Measurements from ENCODE around the gene NFKBIA. TPM values are rescaled to one million over a fixed set of nuclear protein-coding genes. Genes with fewer than 3 reads are reported as not detected.

Gene NFKBIA
- total and polyA plus RNA-seq, 10 donors, result 107 to 482 (median 305) TPM

GRCh38 chr14:35395283-35395682 is 9.3 kb downstream of the NFKBIA start:
- no peaks in the 10 kb centered on the region for H3K9me3 ChIP-seq
- H3K27ac ChIP-seq, result no peak overlapping the region
- peaks cover 0 to 29% (median 6%) of the 10 kb centered on the region in 6 donors for H3K36me3 ChIP-seq
- intact Hi-C loops (cut with DNase I; ENCODE audit: low total_unique reads), result no loop called here
- peaks cover 18 to 54% (median 32%) of the 10 kb centered on the region in 6 donors for H3K4me1 ChIP-seq
- no peak overlapping the region for H3K4me3 ChIP-seq
- no peaks in the 10 kb centered on the region for H3K27me3 ChIP-seq (replicated peaks in 1 of 7)
- WGBS, 5 donors, result 54 to 79% (median 75%) methylated on average over 12 to 13 of the region's 13 CpGs
- peak; percentile 64 for DNase-seq
- no peak for TF ChIP-seq CTCF (IDR thresholded peaks at IDR 0.05 in 8 of 11, conservative IDR thresholded peaks at IDR 0.05 in 3 of 11)
- no peak for TF ChIP-seq POLR2A (IDR thresholded peaks at IDR 0.05)
- TF ChIP-seq POLR2AphosphoS5 (IDR thresholded peaks at IDR 0.05), result no peak

- H3K4me3 ChIP-seq, result no peak overlapping the region
- no peaks in the 10 kb centered on the region for H3K9me3 ChIP-seq
- no peak overlapping the region for H3K27ac ChIP-seq
- WGBS, 5 donors, result 82 to 93% (median 93%) methylated on average over 11 of the region's 11 CpGs
- no peaks in the 10 kb centered on the region for H3K27me3 ChIP-seq (replicated peaks in 1 of 7)
- DNase-seq, result no peak
- intact Hi-C loops (cut with DNase I; ENCODE audit: low total_unique reads), result no loop called here
- peaks cover 0 to 21% (median 1%) of the 10 kb centered on the region in 6 donors for H3K36me3 ChIP-seq
- no peak for TF ChIP-seq CTCF (IDR thresholded peaks at IDR 0.05 in 8 of 11, conservative IDR thresholded peaks at IDR 0.05 in 3 of 11)
- no peak for TF ChIP-seq POLR2A (IDR thresholded peaks at IDR 0.05)
- TF ChIP-seq POLR2AphosphoS5 (IDR thresholded peaks at IDR 0.05), result no peak
- H3K4me1 ChIP-seq, result peaks cover 10 to 45% (median 24%) of the 10 kb centered on the region in 6 donors
Observed at GRCh38 chr14:35394326-35395013, 10.1 kb downstream of the NFKBIA start.

- H3K27me3 ChIP-seq (replicated peaks in 1 of 7), result no peaks in the 10 kb centered on the region
- no peaks in the 10 kb centered on the region for H3K9me3 ChIP-seq
- no peak for TF ChIP-seq CTCF (IDR thresholded peaks at IDR 0.05 in 8 of 11, conservative IDR thresholded peaks at IDR 0.05 in 3 of 11)
- no peak for TF ChIP-seq POLR2A (IDR thresholded peaks at IDR 0.05)
- TF ChIP-seq POLR2AphosphoS5 (IDR thresholded peaks at IDR 0.05), result no peak
- peaks cover 0 to 15% (median 0%) of the 10 kb centered on the region in 6 donors for H3K36me3 ChIP-seq
- peaks cover 6 to 39% (median 18%) of the 10 kb centered on the region in 6 donors for H3K4me1 ChIP-seq
- no peak for DNase-seq
- 86 to 94% (median 90%) methylated on average over 2 of the region's 2 CpGs for WGBS, 5 donors
- H3K4me3 ChIP-seq, result no peak overlapping the region
- intact Hi-C loops (cut with DNase I; ENCODE audit: low total_unique reads), result no loop called here
- H3K27ac ChIP-seq, result no peak overlapping the region
Observed at GRCh38 chr14:35393826-35394225, 10.7 kb downstream of the NFKBIA start.

GRCh38 chr14:35392103-35392502 is 12.4 kb downstream of the NFKBIA start:
- no peaks in the 10 kb centered on the region for H3K9me3 ChIP-seq
- peaks cover 0 to 22% (median 3%) of the 10 kb centered on the region in 6 donors for H3K4me1 ChIP-seq
- H3K27me3 ChIP-seq (replicated peaks in 1 of 7), result no peaks in the 10 kb centered on the region
- H3K36me3 ChIP-seq, result peaks cover 0 to 4% (median 0%) of the 10 kb centered on the region in 6 donors
- WGBS, 5 donors, result 95 to 100% (median 100%) methylated on average over 1 of the region's 1 CpG
- intact Hi-C loops (cut with DNase I; ENCODE audit: low total_unique reads), result no loop called here
- no peak for TF ChIP-seq POLR2AphosphoS5 (IDR thresholded peaks at IDR 0.05)
- no peak for TF ChIP-seq POLR2A (IDR thresholded peaks at IDR 0.05)
- TF ChIP-seq CTCF (IDR thresholded peaks at IDR 0.05 in 8 of 11, conservative IDR thresholded peaks at IDR 0.05 in 3 of 11), result no peak
- H3K4me3 ChIP-seq, result no peak overlapping the region
- no peak overlapping the region for H3K27ac ChIP-seq
- DNase-seq, result no peak

Data from spleen (tissue), 11 donors.